Activated T-cell treated with anti-CD3 and anti-CD28 coated beads for 4 hours (primary cell): ENCODE results near the gene DSP.
A peak's percentile ranks its signal among the peaks of the same experiment; 100 is the strongest.

Experiments
- DNase-seq: peaks from one replicate; pipeline ENCODE4 v3.0.0-alpha.2; 2020

DSP gene

DNA sequence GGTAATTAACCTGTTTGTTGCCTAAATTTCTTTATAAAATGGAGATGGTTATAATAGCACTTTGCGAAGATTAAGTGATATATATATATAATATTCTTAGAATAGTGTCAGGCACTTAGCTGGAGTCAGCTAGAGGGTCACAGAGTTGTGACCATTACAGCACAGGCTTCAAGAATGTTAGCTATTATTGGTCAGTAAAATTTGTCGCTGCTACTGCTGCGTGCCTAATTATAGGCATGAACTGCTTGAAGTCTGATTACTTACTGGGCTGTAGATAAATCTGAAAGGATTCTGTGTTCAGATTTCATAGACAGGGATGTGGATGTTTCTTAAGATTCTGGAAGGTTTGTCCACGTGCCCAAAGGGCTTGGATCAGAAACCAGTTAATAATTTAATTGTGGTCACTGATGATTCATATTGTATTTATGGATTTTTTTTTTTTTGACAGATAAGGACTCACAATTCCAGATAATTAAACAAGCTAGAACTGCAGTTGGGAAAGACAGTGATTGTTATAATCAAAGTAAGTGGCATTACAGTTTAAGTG, 53.2 kb downstream of the DSP start:
- DNase-seq, result no peak

DNA sequence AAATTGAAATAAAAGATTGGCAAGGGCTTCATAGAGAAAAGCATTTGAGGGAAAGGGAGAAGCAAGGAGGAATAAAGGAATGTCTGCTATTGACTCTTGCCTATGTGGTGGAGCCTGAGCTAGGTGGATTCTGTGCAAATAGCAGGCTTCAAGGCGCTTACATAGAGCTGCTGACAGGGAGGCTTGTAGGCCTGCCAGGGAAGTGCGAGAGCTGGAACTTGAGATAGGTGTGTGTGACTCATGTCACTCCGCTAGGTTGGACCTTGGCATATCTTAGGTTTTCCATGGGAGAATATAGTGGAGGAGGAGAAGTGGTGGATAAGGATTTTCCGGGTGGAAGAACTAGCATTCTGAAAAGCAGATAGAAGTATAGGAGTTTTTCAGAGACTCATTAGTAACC, 62.5 kb downstream of the DSP start:
- DNase-seq, result no peak

DNA sequence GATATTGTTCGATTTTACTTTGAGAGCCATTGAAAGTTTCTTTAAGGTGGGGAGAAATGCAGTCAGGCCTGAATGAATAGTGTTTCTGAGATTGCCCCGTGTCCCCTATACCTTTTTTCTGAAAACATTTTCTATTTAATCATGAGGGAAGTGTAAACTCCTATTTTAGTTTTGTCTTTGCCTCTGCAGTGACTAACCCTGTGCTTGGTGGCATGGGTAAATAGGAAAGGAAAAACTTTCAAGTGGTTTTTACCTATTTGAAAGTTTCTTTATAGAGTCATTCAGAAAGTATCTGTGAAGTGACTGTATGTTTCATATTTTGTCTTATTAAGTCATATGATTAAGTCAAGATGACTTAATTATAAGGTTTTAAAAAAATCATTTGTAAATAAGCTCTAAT, 63.0 kb downstream of the DSP start:
- DNase-seq, result no peak

DNA sequence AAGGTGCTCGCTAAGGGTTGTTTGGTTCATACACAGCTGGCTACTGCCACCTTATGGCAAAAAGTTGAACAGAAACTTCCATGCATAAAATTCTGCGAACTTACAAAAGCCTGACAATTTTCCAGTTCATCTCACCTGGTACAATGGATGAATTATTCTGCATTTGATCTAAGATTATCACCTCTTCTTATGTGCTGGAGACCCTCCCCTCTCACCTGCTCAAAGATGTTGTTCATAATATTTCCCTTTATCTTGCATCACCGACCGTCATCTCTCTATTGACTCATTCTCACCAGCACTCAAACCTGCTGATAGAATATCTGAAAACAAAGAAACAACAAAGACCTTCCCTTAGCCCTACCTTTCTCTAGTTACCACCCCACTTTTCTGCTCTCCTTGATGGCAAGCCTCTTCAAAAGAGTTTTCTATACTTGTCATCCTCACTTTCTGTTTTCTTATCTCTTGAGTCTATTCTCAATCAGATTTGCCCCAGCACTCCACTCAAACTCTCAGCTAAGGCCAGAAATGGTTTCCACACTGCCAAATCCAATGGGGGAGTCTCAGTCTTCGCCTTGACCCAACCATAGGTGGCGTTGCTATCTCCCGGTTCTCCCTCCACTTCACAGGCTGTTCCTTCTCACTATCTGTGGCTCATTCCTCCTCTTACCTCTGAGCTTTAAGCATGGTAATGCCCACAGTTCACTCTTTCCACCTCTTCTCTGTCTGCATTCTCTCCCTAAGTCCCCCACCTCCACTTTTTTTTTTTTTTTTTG, 74.3 kb downstream of the DSP start:
- peak; percentile 20 for DNase-seq

DNA sequence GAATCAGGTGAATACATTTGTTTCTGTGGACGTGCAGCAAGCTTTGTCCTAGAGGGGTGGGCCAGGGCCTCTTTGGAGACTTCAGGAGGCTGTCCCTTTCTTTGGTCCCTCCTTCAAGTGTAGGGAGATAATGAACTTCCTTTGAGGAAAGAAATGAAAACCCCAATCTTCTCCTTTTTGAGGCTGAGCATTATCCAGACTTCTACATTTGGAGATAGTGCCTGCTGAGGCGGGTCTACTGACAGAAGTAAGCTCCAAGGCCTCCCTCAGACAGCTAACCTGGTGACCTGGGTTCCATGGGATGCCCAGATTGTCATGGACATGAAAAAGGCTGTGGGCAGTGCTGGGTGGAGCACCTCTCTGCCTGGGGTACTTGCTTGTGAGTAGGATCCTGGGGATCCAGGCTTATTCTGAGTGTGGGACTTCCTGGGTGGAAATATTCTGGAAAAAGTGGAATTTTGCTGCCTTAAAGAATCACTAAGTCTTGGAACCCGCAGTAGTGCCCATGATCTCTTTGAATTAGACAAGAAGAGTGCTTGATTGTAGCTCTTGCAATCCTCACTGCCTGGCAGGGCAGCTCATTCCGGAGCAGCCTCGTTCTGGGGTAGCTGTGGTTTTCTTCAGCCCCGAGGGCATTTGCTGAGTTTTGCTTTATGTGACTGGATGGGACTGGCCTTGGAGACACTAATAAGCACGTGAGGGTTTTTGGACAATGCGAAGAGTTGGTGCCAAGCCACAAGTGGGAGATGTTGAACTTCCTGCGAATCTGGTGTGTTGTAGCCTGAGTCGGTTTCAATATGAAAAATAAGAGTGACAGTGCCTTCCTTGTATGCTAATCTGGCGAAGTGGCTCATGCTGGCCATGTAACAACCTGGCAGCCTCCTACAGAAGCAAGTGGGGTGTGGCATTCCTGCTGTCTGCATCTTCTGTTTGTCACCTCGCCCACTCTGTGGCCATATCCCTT, 76.6 kb downstream of the DSP start:
- no peak for DNase-seq

DNA sequence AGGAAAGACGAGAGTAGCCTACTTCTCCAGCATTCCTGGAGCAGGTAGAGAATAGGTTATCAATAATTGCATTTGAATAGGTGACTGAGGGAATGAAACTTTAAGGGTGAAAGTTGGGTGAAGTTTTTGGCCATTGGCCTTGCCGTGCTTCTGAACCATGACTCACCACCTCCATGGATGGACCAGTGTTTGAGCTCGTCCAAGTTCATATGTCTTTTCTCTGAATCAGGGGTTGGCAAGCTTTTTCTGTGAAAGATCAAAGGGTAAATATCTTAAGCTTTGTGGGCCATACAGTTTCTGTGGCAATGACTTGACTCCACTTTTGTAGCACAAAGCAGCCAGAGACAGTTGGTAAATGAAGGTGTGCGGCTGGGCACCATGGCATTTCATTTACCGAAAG, 80.3 kb downstream of the DSP start:
- no peak for DNase-seq

DNA sequence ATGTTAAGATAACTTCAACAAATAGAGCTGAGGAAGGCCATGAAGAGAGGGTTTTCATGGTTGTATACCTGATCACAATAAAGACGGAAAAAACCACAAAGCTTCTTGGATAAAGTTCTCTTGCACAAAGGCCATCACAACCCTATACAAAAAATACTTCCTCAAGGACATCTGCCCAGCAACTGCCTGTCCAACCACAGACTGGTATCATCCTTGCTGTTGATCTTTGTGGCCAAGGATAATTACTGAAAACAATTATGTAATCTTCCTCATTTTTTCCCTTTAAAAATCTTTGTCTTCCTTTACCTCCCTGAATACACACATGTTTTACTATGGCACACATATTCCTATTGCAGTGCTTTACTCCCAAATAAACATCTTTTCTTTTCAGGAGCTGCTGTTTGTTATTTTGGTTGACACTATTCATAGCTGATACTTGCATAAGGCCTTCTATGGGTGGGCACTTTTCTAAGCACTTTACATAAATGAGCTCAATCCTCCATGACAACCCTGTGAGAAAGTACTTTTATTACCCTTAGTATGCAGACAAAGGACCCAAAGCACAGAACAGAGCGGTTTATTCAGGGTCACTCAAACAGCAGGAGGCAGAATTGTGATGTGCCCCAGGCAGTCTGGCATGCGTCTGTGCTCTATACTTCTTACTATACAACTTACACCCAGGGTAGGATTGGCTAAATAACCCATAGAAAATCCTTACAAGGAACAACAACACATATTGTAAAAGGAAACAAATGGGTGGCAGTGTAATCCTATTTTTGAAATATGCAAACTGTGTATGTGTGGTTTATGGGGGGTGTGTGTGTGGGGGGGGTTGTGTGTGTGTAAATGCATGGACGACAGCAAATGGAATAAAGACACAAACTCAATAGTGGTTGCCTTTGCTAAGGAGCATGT, 83.6 kb downstream of the DSP start:
- DNase-seq, result no peak

DNA sequence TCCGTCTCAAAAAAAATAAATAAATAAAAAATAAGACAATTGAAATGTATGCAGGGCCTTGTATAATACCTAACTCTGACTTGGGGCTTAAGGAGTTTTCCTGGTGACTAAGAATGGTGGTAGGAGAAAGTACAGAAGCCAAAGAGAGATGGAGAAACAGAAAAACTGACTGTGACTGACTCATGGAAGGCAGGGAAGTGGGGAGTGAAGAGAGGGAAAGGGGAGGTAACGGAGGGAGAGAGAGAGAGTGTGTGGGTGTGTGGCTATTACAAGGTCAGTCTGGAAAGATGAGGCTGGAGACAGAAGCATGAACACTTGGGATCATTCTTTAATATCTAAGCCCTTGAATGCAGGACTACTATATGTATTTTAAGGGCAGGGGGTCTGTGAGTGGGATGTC, 87.0 kb downstream of the DSP start:
- no peak for DNase-seq

DNA sequence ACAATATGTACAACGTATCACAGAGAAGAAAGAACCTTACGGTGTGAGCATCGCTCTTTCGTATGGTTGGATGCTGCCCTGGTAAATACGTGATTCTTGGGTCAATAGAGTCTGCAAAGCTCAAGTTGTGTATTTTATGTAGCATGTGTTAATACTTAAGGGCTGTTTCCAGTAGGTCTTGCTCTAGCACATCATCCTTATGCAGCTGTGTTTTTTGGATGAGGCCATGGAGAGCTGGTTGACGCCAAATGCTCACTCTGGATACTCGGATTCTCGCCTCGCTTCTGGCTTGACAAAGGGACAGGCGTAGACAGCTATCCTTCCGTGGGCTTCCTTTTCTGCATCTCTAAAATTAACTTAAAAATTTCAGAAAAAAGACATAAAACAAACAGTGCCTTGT, 87.4 kb downstream of the DSP start:
- DNase-seq, result no peak

DNA sequence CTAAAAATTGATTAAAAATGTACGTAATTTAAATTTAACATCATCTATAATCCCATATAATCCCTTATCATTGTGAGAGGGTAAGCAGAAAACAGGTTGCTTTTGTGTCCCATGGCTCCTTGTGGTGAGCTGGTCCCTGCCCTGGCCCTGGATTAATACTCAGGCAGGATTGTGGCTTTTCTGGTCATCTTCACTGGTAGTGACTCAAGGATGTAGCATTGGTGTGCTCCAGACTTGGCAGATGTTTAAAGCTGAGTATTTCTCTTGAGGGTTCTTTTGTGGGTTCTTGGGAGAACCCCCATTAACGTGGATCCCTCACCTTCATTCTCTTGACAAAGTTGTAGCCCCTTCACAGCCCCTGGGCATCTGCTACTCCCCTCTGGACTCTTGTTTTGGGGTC, 87.8 kb downstream of the DSP start:
- DNase-seq, result no peak

DNA sequence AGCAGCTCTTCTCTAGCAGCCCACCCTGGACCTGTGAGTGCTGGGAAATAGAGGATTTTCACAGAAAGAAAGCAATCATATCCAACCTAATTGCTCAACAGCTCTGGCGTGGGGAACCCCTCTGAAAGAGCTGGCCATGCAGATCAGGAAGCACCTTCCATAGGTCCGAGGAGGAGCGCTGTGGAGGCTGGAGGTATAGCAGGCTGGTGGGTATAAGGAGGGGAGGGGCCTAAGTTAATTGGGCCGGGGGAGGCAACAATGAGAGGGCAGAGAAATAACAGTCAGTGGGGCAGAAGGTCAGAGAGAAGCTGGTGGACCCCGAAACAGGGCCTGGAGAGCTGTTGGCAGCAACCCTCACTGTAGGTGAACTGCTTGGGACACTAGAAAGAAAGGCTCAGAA, 89.3 kb downstream of the DSP start:
- DNase-seq, result no peak

DNA sequence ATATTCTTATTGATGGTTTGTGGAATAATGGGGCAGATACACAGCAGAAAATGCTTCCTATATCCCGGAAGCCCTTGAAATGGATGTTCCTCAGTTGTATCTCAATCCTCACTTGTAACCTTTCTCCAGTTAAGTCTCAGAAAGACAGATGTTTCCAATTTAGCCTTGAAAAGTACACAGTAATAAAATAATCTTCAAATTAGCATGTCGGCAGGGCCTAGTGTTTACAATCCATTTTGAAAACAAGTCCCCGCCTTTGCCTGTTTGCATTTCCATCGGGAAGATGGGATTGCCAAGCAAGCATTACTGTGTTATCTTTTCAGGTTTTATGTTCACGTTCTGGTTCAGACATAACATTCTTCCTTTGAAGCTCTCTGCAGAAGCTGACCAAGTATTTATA, 90.0 kb downstream of the DSP start:
- DNase-seq, result no peak

DNA sequence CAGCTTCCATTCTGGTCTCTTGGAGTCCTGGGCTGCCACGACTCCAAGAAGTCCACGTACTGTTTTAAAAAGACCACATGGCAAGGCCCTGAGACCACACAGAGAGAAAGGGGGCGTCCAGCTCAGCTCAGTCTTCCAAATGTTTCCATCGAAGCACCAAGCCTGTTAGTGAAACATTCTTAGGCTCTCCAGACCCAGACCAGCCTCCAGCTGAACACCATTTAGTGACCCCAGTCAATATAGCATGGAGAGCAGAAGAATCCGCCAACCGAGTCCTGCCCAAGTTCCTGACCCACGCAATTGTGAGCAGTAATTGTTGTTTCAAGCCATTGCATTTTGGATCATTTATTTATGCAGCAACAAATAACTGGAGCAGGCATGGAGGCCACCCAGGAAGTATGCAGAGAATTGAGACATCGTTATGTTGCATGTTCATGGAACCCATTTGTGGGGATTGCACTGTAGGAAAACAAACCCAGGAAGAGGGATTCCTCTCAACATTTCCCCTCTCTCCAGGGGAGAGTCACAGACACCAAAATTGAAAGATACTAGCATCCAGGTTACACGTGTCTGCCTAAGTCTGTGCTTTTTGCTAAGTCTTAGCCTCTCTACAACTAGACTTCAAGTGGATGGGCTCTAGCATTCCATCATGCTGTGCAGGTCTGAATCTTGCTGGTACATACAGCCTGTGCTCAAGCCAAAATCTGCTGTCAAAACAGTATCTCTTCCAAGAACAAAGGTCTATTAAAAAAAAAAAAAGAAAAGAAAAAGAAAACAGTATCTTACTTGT, 91.2 kb downstream of the DSP start:
- DNase-seq, result no peak

DNA sequence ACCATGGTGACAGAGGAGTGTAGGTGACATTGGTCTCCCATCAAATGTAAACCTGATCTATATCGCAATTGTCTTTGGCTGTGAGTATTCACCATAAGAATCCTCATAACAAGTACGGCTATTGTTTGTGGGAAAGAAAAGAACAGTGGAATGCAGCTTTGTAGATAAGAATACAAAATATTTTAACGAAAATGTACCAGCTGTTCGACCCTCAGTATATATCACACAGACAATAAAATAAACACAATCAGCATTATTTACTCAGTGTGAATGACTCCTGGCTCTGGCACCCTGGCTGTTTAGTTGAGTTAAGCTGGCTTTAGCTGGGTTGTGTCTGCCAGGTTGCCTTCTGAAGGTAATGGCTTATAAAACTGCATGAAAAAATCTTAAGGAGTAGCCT, 91.9 kb downstream of the DSP start:
- DNase-seq, result no peak

DNA sequence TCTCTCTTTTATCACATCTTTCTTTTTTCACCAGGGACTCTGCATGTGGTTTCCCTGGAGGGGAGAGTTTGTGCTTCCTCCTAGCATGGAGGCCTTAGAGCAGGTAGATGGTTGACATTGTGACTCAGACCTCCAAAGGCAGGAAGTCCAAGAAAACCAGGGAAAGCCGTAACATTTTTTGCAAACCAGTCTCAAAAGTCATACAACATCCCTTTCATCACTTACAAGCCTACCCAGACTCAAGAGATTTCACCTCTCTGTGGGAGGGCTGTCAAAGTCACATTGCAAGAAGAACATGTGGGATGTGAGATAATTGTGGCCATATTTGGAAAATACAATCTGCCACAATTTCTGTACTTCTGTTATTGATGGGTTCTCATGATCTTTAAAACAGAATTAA, 94.7 kb downstream of the DSP start:
- no peak for DNase-seq
